ENCODE data around the gene TACC3.
A peak's percentile ranks its signal among the peaks of the same experiment; 100 is the strongest.

TACC3 gene

DNA sequence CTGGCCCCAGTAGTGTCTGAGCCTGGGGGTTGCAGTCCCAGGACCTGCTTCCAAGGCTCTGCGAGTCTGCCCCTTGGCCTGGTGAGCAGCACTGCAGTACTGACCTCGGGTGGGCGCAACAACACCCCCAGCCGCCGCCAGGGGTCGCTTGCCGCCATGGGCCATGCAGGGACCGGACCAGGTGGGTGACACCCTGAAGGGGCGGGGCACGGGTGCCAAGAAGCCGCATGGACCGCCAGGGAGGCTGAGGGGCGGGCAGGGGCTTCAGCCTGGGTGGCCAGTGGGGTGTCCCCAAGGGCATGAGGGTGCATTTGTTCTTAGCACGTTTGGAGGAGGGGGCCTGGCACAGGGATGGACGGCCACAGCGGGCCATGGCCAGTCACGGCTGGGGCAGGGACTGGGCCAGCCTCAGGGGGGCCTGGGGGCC is 25.0 kb downstream of the TACC3 start (continued):
- TF ChIP-seq SP7 (tag by site-specific recombination; IDR thresholded peaks at IDR 0.05): 0 out of 2 replicates have a peak, but pooled peaks have one; percentile 11
- no peak for TF ChIP-seq REPIN1 (tag by site-specific recombination; IDR thresholded peaks at IDR 0.05; ENCODE audit: low read depth)
- no peak for TF ChIP-seq ZNF302 (tag by site-specific recombination; IDR thresholded peaks at IDR 0.05; ENCODE audit: low read depth)
- TF ChIP-seq, protein P1, sequence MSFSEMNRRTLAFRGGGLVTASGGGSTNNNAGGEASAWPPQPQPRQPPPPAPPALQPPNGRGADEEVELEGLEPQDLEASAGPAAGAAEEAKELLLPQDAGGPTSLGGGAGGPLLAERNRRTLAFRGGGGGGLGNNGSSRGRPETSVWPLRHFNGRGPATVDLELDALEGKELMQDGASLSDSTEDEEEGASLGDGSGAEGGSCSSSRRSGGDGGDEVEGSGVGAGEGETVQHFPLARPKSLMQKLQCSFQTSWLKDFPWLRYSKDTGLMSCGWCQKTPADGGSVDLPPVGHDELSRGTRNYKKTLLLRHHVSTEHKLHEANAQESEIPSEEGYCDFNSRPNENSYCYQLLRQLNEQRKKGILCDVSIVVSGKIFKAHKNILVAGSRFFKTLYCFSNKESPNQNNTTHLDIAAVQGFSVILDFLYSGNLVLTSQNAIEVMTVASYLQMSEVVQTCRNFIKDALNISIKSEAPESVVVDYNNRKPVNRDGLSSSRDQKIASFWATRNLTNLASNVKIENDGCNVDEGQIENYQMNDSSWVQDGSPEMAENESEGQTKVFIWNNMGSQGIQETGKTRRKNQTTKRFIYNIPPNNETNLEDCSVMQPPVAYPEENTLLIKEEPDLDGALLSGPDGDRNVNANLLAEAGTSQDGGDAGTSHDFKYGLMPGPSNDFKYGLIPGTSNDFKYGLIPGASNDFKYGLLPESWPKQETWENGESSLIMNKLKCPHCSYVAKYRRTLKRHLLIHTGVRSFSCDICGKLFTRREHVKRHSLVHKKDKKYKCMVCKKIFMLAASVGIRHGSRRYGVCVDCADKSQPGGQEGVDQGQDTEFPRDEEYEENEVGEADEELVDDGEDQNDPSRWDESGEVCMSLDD (tag by site-specific recombination; IDR thresholded peaks at IDR 0.05): peak; percentile 61
- TF ChIP-seq SALL2 (tag by site-specific recombination; IDR thresholded peaks at IDR 0.05; ENCODE audit: borderline replicate concordance): no peak
- TF ChIP-seq, protein P2, sequence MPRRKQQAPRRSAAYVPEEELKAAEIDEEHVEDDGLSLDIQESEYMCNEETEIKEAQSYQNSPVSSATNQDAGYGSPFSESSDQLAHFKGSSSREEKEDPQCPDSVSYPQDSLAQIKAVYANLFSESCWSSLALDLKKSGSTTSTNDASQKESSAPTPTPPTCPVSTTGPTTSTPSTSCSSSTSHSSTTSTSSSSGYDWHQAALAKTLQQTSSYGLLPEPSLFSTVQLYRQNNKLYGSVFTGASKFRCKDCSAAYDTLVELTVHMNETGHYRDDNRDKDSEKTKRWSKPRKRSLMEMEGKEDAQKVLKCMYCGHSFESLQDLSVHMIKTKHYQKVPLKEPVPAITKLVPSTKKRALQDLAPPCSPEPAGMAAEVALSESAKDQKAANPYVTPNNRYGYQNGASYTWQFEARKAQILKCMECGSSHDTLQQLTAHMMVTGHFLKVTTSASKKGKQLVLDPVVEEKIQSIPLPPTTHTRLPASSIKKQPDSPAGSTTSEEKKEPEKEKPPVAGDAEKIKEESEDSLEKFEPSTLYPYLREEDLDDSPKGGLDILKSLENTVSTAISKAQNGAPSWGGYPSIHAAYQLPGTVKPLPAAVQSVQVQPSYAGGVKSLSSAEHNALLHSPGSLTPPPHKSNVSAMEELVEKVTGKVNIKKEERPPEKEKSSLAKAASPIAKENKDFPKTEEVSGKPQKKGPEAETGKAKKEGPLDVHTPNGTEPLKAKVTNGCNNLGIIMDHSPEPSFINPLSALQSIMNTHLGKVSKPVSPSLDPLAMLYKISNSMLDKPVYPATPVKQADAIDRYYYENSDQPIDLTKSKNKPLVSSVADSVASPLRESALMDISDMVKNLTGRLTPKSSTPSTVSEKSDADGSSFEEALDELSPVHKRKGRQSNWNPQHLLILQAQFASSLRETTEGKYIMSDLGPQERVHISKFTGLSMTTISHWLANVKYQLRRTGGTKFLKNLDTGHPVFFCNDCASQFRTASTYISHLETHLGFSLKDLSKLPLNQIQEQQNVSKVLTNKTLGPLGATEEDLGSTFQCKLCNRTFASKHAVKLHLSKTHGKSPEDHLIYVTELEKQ (tag by site-specific recombination; IDR thresholded peaks at IDR 0.05; ENCODE audit: borderline replicate concordance): no peak
- TF ChIP-seq ZNF664 (tag by site-specific recombination; IDR thresholded peaks at IDR 0.05): no peak
- TF ChIP-seq, protein P3, sequence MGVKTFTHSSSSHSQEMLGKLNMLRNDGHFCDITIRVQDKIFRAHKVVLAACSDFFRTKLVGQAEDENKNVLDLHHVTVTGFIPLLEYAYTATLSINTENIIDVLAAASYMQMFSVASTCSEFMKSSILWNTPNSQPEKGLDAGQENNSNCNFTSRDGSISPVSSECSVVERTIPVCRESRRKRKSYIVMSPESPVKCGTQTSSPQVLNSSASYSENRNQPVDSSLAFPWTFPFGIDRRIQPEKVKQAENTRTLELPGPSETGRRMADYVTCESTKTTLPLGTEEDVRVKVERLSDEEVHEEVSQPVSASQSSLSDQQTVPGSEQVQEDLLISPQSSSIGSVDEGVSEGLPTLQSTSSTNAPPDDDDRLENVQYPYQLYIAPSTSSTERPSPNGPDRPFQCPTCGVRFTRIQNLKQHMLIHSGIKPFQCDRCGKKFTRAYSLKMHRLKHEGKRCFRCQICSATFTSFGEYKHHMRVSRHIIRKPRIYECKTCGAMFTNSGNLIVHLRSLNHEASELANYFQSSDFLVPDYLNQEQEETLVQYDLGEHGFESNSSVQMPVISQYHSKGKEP (tag by site-specific recombination; IDR thresholded peaks at IDR 0.05): 0 out of 2 replicates have a peak, but pooled peaks have one; percentile 19
- TF ChIP-seq WT1 (tag by site-specific recombination; IDR thresholded peaks at IDR 0.05): no peak
- TF ChIP-seq SP3 (tag by site-specific recombination; IDR thresholded peaks at IDR 0.05): no peak
- TF ChIP-seq ZFHX2 (tag by site-specific recombination; conservative IDR thresholded peaks at IDR 0.05): peak; percentile 30; the same call in 1 of the 2 replicates
- no peak for TF ChIP-seq HOXA7 (CRISPR knock-in tag; IDR thresholded peaks at IDR 0.05; ENCODE audit: borderline replicate concordance)
- TF ChIP-seq EGR2 (tag by site-specific recombination; IDR thresholded peaks at IDR 0.05; ENCODE audit: low read depth): peak; percentile 26; the same call in 1 of the 2 replicates
- 0 out of 2 replicates have a peak, but pooled peaks have one; percentile 39 for TF ChIP-seq ZSCAN30 (tag by site-specific recombination; IDR thresholded peaks at IDR 0.05)
- peak; percentile 68 for TF ChIP-seq GLIS2 (tag by site-specific recombination; IDR thresholded peaks at IDR 0.05)
- TF ChIP-seq, protein P4, sequence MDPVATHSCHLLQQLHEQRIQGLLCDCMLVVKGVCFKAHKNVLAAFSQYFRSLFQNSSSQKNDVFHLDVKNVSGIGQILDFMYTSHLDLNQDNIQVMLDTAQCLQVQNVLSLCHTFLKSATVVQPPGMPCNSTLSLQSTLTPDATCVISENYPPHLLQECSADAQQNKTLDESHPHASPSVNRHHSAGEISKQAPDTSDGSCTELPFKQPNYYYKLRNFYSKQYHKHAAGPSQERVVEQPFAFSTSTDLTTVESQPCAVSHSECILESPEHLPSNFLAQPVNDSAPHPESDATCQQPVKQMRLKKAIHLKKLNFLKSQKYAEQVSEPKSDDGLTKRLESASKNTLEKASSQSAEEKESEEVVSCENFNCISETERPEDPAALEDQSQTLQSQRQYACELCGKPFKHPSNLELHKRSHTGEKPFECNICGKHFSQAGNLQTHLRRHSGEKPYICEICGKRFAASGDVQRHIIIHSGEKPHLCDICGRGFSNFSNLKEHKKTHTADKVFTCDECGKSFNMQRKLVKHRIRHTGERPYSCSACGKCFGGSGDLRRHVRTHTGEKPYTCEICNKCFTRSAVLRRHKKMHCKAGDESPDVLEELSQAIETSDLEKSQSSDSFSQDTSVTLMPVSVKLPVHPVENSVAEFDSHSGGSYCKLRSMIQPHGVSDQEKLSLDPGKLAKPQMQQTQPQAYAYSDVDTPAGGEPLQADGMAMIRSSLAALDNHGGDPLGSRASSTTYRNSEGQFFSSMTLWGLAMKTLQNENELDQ (tag by site-specific recombination; IDR thresholded peaks at IDR 0.05; ENCODE audit: low read depth): no peak
- TF ChIP-seq, protein P5, sequence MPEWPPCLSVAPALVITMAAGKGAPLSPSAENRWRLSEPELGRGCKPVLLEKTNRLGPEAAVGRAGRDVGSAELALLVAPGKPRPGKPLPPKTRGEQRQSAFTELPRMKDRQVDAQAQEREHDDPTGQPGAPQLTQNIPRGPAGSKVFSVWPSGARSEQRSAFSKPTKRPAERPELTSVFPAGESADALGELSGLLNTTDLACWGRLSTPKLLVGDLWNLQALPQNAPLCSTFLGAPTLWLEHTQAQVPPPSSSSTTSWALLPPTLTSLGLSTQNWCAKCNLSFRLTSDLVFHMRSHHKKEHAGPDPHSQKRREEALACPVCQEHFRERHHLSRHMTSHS (tag by site-specific recombination; IDR thresholded peaks at IDR 0.05): no peak
- TF ChIP-seq YY2 (tag by site-specific recombination; IDR thresholded peaks at IDR 0.05): no peak
- peak; percentile 60 for TF ChIP-seq KLF9 (tag by site-specific recombination; IDR thresholded peaks at IDR 0.05; ENCODE audit: low read depth)
- TF ChIP-seq, protein P6, sequence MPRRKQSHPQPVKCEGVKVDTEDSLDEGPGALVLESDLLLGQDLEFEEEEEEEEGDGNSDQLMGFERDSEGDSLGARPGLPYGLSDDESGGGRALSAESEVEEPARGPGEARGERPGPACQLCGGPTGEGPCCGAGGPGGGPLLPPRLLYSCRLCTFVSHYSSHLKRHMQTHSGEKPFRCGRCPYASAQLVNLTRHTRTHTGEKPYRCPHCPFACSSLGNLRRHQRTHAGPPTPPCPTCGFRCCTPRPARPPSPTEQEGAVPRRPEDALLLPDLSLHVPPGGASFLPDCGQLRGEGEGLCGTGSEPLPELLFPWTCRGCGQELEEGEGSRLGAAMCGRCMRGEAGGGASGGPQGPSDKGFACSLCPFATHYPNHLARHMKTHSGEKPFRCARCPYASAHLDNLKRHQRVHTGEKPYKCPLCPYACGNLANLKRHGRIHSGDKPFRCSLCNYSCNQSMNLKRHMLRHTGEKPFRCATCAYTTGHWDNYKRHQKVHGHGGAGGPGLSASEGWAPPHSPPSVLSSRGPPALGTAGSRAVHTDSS (tag by site-specific recombination; IDR thresholded peaks at IDR 0.05): no peak
- no peak for TF ChIP-seq ZNF670 (tag by site-specific recombination; IDR thresholded peaks at IDR 0.05; ENCODE audit: low read depth)
- no peak for TF ChIP-seq ZSCAN16 (tag by site-specific recombination; IDR thresholded peaks at IDR 0.05)
- no peak for TF ChIP-seq ZNF416 (tag by site-specific recombination; IDR thresholded peaks at IDR 0.05)
- TF ChIP-seq, protein P7, sequence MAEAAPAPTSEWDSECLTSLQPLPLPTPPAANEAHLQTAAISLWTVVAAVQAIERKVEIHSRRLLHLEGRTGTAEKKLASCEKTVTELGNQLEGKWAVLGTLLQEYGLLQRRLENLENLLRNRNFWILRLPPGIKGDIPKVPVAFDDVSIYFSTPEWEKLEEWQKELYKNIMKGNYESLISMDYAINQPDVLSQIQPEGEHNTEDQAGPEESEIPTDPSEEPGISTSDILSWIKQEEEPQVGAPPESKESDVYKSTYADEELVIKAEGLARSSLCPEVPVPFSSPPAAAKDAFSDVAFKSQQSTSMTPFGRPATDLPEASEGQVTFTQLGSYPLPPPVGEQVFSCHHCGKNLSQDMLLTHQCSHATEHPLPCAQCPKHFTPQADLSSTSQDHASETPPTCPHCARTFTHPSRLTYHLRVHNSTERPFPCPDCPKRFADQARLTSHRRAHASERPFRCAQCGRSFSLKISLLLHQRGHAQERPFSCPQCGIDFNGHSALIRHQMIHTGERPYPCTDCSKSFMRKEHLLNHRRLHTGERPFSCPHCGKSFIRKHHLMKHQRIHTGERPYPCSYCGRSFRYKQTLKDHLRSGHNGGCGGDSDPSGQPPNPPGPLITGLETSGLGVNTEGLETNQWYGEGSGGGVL (tag by site-specific recombination; IDR thresholded peaks at IDR 0.05): no peak
- no peak for TF ChIP-seq ZFP69B (tag by site-specific recombination; IDR thresholded peaks at IDR 0.05)

Data from HEK293 (cell line).